AG09309 (cell line): ENCODE measurements around the gene CENPA.

Experiments used
- DNase-seq: peaks from one replicate; pipeline ENCODE4 v3.0.0-alpha.2; 2010; ENCODE audit warnings: low read depth
- H3K4me3 ChIP-seq: 2 replicates; pipeline ENCODE4 v1.5.1; 2011; ENCODE audit warnings: mild to moderate bottlenecking, low read depth, low read length, moderate library complexity; ENCODE audit not compliant: control insufficient read depth
- CTCF ChIP-seq: IDR thresholded peaks from 2 replicates; pipeline ENCODE4 v1.5.1; 2011; ENCODE audit warnings: mild to moderate bottlenecking, low read depth, low read length, inconsistent platforms; ENCODE audit not compliant: insufficient read depth, control insufficient read depth; ENCODE audit errors: missing control alignments

CENPA gene

DNA sequence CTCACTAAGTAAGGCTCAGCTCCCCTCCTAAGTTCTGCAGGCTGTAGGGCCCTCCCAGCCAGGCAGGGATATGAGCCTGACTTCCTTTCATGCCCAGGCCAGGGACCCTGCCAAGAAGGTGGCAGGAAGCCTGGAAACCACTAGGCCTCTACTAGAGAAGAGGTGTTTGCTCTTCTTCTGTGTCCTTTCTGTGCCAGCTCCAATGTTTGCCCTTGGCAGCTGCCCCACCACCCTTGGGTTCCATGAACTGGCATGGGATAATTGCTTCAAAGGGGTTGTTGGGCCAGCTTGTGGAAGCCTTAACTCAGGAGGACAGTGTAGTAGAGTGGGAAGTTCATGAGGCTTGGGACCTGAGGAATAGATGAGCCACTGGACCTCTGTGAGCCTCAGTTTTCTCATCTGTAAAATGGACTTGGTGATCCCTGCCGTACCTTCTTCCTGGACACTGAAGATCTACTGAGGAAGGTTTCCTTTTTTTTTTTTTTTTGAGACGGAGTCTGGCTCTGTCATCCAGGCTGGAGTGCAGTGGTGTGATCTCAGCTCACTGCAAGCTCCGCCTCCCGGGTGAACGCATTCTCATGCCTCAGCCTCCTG lies 17.9 kb upstream of the CENPA start:
- TF ChIP-seq CTCF: no peak
- no peak for DNase-seq

DNA sequence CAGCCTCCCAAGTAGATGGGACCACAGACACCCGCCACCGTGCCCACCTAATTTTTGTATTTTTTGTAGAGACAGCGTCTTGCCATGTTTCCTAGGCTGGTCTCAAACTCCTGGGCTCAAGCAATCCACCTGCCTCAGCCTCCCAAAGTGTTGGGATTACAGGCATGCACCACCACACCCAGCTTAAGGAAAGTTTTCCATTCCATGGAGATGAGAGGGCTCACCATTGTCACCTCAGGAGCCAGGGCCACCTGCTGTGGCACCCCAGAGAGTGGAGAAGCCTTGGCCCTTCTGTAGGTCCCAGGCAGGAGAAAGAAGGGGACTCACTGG lies 17.1 kb upstream of the CENPA start:
- TF ChIP-seq CTCF: no peak
- no peak for DNase-seq
- H3K4me3 ChIP-seq: no peak overlapping the region

More for the DNA sequence above, 17.9 kb upstream of the CENPA start:
- H3K4me3 ChIP-seq: no peak overlapping the region

- no peak for TF ChIP-seq CTCF
- no peak overlapping the region for H3K4me3 ChIP-seq
- no peak for DNase-seq
These were observed 16.6 kb upstream of the CENPA start for GRCh38 chr2:26769089-26769761.

GRCh38 chr2:26770986-26771586 lies 14.8 kb upstream of the CENPA start:
- H3K4me3 ChIP-seq: no peak overlapping the region
- DNase-seq: peak; percentile 68
- TF ChIP-seq CTCF: peak; percentile 32

DNA sequence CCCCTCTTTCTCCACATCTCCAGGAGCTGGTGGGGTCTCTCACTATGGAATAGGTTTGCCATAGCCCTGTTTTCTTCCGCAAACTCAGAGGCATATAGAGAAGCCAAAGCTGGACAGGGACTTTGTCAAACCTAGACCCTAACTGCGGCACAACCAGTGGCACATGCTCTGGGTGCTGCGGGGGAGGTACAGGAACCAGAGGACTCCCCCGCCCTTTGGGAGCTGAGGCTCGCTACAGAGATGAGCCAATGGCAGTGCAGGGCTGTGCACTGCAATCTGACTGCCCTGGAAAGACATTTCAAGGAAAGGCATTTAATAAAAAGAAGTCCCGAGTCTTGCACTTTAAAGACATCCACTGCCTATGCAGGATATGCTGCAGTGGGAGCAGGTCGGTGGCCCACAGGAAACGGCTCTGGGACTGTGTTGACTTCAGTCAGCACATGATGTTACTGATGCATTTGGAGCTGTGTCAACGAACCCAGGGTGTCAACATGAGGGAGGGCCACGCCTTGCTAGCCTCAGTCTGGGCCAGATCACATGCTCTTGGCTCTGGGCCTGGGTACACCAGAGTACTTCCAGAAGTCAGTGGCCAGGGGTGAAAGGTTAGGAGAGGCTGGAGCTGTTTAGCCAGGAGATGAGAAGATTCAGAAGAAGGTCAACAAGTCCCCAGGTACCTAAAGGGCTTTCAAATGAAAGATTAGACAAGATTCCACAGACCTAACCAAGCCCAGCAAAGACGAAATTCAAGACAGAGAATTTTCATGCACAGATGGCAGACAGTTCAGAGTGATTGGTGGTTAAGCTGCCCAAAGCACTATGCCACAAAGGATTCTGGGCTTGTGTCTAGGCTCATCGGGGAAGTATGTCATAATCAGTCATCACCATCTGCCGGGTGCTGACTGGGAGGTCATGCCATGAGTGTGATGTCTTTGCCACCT lies 13.5 kb upstream of the CENPA start:
- H3K4me3 ChIP-seq: no peak overlapping the region
- no peak for TF ChIP-seq CTCF
- DNase-seq: no peak

- DNase-seq: no peak
- TF ChIP-seq CTCF: no peak
- no peak overlapping the region for H3K4me3 ChIP-seq
These were observed 9.6 kb upstream of the CENPA start for GRCh38 chr2:26776195-26776800.
